Adipocyte (in vitro differentiated cells): ENCODE measurements around the gene KDM5C.

Experiments
- DNase-seq: peaks from one replicate; pipeline ENCODE4 v3.0.0-alpha.2; 2015; ENCODE audit warnings: low read depth
- H3K27me3 ChIP-seq: replicated peaks from 2 replicates; pipeline ENCODE4 v1.7.0; 2013; ENCODE audit warnings: mild to moderate bottlenecking, low read length, moderate library complexity; ENCODE audit not compliant: control insufficient read depth, insufficient read depth
- H3K36me3 ChIP-seq: 2 replicates; pipeline ENCODE4 v1.7.0; 2013; ENCODE audit warnings: low read length, mild to moderate bottlenecking, moderate library complexity; ENCODE audit not compliant: control insufficient read depth, insufficient read depth, severe bottlenecking
- H3K4me1 ChIP-seq: 2 replicates; pipeline ENCODE4 v1.7.0; 2013; ENCODE audit warnings: mild to moderate bottlenecking, low read length, moderate library complexity; ENCODE audit not compliant: control insufficient read depth, insufficient read depth
- H3K4me3 ChIP-seq: 2 replicates; pipeline ENCODE4 v1.7.0; 2013; ENCODE audit warnings: mild to moderate bottlenecking, low read length, moderate library complexity
- H3K9ac ChIP-seq: 2 replicates; pipeline ENCODE4 v1.7.0; 2013; ENCODE audit warnings: mild to moderate bottlenecking, low read length, moderate library complexity
- H3K9me3 ChIP-seq: 2 replicates; pipeline ENCODE4 v1.7.0; 2013; ENCODE audit warnings: mild to moderate bottlenecking, low read length, moderate library complexity; ENCODE audit not compliant: control insufficient read depth

Gene KDM5C

DNA sequence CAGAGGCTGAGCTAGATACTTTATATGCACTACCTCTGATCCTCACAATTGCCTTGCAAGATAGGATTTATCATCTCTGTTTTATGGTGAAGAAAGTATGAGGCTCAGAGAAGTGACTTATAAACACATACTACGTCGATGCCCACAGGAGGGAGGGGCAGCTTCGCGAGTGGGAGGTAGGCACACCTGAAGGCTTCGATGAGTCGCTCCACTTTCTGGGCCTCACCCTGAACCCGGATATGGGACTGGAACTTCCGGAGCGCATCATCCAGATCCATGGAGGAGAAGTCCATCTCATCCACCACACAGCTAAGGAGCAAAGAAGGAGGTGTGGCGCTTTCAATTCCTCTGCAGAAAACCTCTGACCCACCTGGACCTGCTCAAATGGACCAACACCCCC is 22.9 kb upstream of the KDM5C start:
- no peak overlapping the region for H3K9ac ChIP-seq
- no peak for DNase-seq
- H3K36me3 ChIP-seq: peaks cover 7% of the 10 kb centered on the region
- peaks cover 8% of the 10 kb centered on the region for H3K27me3 ChIP-seq
- H3K4me3 ChIP-seq: no peak overlapping the region
- peaks cover 3% of the 10 kb centered on the region for H3K9me3 ChIP-seq
- H3K4me1 ChIP-seq: no peaks in the 10 kb centered on the region

DNA sequence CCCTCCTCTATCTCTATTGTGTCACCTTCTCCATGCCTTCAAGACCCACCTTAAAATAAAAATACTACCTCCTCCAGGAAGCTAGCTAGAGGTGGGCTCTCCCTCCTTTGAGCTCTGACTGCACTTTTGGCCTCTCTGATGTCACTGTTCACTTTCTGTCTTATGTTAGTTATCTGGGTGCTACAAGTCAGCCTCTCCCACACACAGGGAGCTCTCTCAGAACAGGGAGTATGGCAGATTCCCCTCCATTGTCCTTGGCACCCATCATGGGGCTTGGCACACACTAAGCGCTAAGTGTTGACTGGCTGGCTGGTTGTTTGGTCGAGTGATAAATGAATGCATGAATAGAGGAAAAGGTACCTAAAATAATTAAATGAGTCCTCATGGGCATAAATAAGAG is 21.2 kb upstream of the KDM5C start:
- peaks cover 7% of the 10 kb centered on the region for H3K36me3 ChIP-seq
- no peaks in the 10 kb centered on the region for H3K4me1 ChIP-seq
- no peak overlapping the region for H3K9ac ChIP-seq
- no peaks in the 10 kb centered on the region for H3K9me3 ChIP-seq
- peaks cover 8% of the 10 kb centered on the region for H3K27me3 ChIP-seq
- H3K4me3 ChIP-seq: no peak overlapping the region
- DNase-seq: no peak

DNA sequence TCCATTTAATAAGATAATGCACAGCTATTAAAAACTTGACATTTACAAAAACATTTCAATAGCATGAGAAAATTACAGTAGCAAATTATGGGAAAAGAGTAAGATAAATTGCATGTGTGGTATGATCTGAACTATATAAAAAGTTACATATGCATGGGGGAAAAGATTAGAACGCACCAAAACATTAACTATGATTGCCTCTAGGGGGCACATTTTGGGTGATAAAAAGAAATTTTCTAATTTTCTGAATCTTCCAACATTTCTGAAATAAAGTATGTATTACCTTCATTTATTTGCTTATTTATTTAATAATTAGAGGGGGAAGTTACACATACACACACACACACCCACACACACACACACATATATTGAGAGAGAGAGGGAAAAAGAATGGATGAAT is 19.6 kb upstream of the KDM5C start:
- no peaks in the 10 kb centered on the region for H3K9me3 ChIP-seq
- peaks cover 7% of the 10 kb centered on the region for H3K36me3 ChIP-seq

DNA sequence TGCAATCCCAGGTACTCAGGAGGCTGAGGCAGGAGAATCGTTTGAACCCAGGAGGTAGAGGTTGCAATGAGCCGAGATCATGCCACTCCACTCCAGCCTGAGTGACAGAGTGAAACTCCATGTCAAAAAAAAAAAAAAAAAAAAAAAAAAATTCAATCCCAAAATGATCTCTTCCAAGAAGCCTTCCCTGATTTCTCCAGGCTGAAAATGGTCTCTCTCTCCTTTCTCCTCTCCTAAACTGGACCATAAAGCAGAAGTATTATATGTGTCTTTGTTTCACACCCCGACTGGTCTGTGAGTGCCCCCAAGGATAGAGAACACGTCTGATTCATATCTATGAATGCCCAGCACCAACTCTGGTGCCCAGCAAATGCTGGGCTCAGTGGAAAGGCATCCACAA is 17.3 kb upstream of the KDM5C start:
- Histone ChIP-seq H3K27me3 (peaks cover 16% of the 10 kb centered on the region), H3K9ac (no peak overlapping the region), H3K4me1 (no peaks in the 10 kb centered on the region), H3K4me3 (no peak overlapping the region), H3K9me3 (no peaks in the 10 kb centered on the region), H3K36me3 (peaks cover 7% of the 10 kb centered on the region)
- DNase-seq: no peak

More for the DNA sequence above, 19.6 kb upstream of the KDM5C start:
- peaks cover 13% of the 10 kb centered on the region for H3K27me3 ChIP-seq
- no peak overlapping the region for H3K9ac ChIP-seq
- no peaks in the 10 kb centered on the region for H3K4me1 ChIP-seq
- H3K4me3 ChIP-seq: no peak overlapping the region
- DNase-seq: peak; percentile 34

DNA sequence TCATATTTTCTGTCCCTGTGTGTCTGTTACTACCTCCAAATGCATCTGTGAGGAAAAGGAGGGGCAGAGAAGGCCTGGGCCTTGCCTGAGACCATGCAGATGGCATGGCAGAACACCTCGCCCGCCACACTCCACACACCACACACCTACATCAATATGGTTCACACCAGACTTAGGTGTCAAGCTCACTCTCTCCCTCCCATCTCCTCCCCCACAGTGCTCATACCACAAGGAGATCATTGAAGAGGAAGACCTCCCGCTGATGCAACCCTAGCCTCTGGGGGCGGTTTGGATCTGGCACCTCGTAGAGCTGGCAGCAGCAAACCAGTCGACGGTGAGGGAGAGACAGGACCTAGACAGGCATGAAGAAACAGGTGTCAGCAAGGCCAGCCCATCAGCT is 16.6 kb upstream of the KDM5C start:
- H3K27me3 ChIP-seq: peaks cover 10% of the 10 kb centered on the region
- H3K36me3 ChIP-seq: peaks cover 2% of the 10 kb centered on the region
- H3K4me3 ChIP-seq: no peak overlapping the region
- no peaks in the 10 kb centered on the region for H3K4me1 ChIP-seq
- H3K9me3 ChIP-seq: no peaks in the 10 kb centered on the region
- no peak overlapping the region for H3K9ac ChIP-seq
- no peak for DNase-seq

DNA sequence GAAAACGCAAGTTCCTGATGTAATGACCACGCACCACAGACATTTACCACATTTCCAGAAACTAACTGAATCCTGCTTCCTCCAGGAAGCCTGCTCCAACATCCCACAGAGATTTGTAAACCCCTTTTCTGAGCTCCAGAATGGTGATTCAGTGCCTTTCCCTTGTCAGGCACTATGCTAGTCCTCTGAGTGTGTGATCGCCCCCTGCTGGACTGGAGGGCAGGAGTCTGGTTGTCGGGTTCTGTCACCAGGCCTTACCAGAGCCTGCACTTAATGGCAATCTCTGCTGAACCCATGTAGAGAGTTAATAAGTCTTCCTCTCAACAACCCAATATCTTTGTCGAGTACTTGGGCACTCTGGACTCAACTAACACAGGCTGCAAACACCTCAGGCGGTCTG is 14.5 kb upstream of the KDM5C start:
- H3K36me3 ChIP-seq: no peaks in the 10 kb centered on the region
- no peak overlapping the region for H3K9ac ChIP-seq
- no peak overlapping the region for H3K4me3 ChIP-seq
- H3K9me3 ChIP-seq: no peaks in the 10 kb centered on the region
- no peaks in the 10 kb centered on the region for H3K4me1 ChIP-seq
- peaks cover 9% of the 10 kb centered on the region for H3K27me3 ChIP-seq
- no peak for DNase-seq

DNA sequence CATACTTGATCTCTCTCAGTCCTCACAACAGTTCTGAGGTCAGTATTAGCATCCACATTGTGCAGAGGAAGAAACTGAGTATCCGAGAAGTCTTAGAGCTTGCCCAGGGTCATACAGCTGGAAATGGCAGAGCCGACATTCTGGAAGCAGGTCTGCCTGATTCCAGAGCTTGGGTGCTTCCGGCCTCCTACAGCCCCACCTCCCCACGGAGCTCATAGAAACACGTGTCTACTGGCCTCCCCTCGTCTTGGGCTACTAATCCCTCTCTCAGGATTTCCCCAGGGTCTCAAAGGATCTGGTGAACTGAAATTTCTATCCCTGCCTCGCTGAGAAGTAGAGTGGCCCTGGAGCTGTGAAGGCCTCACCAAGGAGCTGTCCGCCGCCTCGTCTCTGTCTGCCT is 12.0 kb upstream of the KDM5C start:
- Histone ChIP-seq H3K27me3 (peaks cover 16% of the 10 kb centered on the region), H3K9ac (no peak overlapping the region), H3K9me3 (no peaks in the 10 kb centered on the region), H3K4me1 (no peaks in the 10 kb centered on the region), H3K36me3 (no peaks in the 10 kb centered on the region), H3K4me3 (no peak overlapping the region)
- DNase-seq: no peak

DNA sequence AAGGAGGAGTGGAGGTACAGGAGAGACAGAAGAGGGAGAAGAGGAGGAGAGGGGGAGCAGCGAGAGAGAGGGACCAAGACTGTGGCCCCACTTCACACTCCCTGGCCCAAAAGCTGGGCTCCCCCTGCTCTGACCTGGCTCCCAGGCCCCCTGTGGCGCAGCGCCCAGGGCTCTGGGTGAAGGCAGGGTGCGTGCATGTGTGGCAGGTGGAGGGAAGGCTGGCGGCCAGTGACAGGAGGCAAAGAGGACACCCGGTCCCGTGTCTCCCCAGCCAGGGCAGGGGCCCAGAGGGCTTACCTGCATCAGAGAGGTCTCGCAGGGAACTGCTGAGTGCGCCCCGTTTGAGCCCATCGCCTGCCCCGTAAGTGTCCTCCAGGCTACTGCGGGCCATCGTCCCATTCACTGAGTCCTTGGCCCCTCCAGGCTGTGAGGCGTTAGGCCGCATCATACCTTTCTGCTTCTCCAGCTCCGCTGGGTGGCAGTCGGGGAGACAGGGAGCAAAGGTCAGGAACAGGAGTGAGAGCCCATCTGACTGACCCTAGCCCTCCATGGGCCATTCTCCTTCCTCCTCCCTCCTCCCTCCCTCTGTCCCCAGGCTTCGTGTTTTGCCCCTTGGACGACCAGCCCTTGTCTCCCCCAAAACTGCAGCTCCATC is 11.1 kb upstream of the KDM5C start:
- no peak overlapping the region for H3K4me3 ChIP-seq
- H3K9ac ChIP-seq: no peak overlapping the region
- H3K36me3 ChIP-seq: no peaks in the 10 kb centered on the region
- H3K27me3 ChIP-seq: peaks cover 22% of the 10 kb centered on the region
- DNase-seq: no peak
- no peaks in the 10 kb centered on the region for H3K4me1 ChIP-seq
- H3K9me3 ChIP-seq: no peaks in the 10 kb centered on the region

DNA sequence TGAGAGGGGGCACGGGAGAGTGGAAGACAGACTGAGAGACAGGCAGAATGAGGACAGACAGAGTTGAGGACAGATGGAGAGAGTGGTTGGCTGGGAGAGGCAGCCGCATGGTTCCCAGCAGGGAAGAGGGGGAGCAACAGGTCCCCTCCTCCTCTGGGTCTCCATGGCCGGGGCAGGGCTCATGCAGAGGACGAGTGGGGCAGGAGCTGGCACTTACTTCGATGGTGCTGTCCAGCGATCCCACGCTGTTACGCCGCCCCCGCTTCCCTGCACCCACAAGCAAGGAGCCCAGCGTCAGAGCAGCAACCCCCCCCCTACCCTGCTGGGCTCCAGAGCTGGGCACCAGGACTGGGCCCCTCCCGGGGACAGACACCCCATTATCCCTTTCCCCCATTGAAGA is 10.6 kb upstream of the KDM5C start:
- DNase-seq: no peak
- Histone ChIP-seq H3K9me3 (no peaks in the 10 kb centered on the region), H3K4me1 (no peaks in the 10 kb centered on the region), H3K36me3 (no peaks in the 10 kb centered on the region), H3K27me3 (peaks cover 22% of the 10 kb centered on the region), H3K9ac (no peak overlapping the region), H3K4me3 (no peak overlapping the region)

DNA sequence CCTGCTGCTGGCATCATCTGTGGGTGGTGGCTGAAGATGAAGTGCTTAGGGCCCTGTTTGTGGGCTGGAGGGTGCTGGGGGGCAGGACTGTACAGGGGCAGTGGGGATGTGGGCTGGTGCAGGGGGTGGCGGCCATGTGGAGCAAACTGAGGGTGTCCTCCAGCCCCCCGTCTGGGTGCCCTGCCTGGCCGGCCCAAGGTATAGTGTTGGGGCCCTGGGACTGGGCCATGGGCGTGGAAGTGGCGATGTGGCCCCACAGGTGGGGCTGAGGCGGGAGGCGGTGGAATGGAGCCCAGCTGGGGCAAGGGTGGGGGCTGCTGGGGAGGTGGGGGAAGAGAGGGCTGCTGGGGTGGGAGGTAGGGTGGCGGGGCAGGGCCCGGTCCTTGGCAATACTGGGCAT is 9.5 kb upstream of the KDM5C start:
- no peak overlapping the region for H3K4me3 ChIP-seq
- H3K9me3 ChIP-seq: no peaks in the 10 kb centered on the region
- no peaks in the 10 kb centered on the region for H3K36me3 ChIP-seq
- DNase-seq: no peak
- peaks cover 15% of the 10 kb centered on the region for H3K27me3 ChIP-seq
- H3K4me1 ChIP-seq: no peaks in the 10 kb centered on the region
- H3K9ac ChIP-seq: no peak overlapping the region

DNA sequence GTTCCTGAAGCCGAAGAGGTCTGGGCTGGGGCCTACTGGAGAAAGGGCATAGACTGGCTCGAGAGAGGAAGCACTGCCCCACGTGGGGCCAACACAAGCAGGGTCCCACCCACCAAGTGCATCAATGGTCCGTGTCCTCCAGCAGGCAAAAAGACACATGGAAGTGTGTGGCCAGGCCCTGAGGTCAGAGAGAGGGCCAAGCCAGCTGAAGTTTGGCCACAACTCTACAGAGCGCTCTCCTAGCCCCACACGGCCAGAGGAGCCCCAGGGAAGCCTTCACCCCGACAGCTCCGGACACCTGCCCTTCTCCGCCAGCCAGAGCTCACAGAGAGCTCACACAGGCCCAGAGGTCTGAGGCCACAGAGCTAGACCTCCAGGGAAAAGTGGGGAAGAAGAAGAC is 8.5 kb upstream of the KDM5C start:
- Histone ChIP-seq H3K9ac (no peak overlapping the region), H3K27me3 (peaks cover 13% of the 10 kb centered on the region), H3K9me3 (no peaks in the 10 kb centered on the region), H3K36me3 (no peaks in the 10 kb centered on the region), H3K4me1 (no peaks in the 10 kb centered on the region), H3K4me3 (no peak overlapping the region)
- no peak for DNase-seq

DNA sequence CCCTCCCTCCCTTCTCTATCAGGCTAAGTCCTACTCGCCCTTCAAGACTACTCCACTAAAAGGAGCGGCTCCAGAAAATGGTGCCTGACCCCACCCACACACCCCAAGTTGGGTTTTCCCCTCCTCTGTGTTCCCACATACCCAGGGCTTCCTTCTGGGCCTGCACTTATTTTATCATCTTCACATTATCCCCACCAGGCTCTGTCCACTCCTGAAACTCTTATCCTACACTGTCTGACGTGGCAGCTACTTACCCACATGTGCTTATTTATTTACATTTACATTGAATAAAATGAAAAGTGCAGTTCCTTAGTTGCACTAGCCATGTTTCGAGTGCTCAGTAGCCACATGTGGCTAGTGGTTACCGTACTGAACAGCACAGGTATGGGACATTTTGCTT is 5.1 kb upstream of the KDM5C start:
- H3K4me1 ChIP-seq: no peaks in the 10 kb centered on the region
- H3K27me3 ChIP-seq: peaks cover 13% of the 10 kb centered on the region
- no peak for DNase-seq
- no peaks in the 10 kb centered on the region for H3K9me3 ChIP-seq
- H3K4me3 ChIP-seq: no peak overlapping the region
- no peaks in the 10 kb centered on the region for H3K36me3 ChIP-seq
- no peak overlapping the region for H3K9ac ChIP-seq
